ENCODE measurements around the gene TRIM72. TPM values are rescaled to one million over a fixed set of nuclear protein-coding genes. Genes with fewer than 3 reads are reported as not detected.

TRIM72 gene
- total RNA-seq, 1 experiment from 2014 or later: 0.08 TPM

DNA sequence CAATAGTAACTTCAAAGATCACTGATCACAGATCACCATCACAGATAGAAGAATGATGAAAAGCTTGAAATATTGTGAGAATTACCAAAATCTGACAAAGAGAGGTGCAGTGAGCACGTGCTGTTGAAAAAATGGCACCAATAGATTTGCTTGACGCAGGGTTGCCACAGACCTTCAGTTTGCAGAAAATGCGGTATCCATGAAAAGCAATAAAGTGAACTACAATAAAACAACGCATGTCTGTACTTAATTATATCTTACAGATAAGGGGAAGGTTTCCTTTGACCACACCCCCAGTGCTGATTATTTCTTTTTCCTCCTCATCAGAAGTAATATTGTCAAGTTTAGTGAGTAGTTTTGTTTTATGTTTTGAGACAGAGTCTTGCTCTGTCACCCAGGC lies 24.1 kb downstream of the TRIM72 start:
- ChIA-PET CTCF (no interaction called here), POLR2A (interaction anchor here (0.7 kb wide), 1 partner anchor 441 kb away, joined by 12 read pairs; no protein-coding TSS in a partner anchor)
- no TSS peak for BruUV-seq (replicated peaks)
- DNase-seq (ENCODE audit: low read depth, low spot score) (no peak), ATAC-seq (no peak)
- TF ChIP-seq SIN3A (IDR thresholded peaks at IDR 0.05; ENCODE audit: borderline replicate concordance, insufficient read depth, low read depth, low read length) (no peak), TCF7L2 (IDR thresholded peaks at IDR 0.05; ENCODE audit: low read depth, low read length) (no peak), CTCF (IDR thresholded peaks at IDR 0.05) (no peak), POLR2AphosphoS5 (IDR thresholded peaks at IDR 0.05; ENCODE audit: low read depth, low read length) (no peak)
- TF ChIP-seq, protein P1, sequence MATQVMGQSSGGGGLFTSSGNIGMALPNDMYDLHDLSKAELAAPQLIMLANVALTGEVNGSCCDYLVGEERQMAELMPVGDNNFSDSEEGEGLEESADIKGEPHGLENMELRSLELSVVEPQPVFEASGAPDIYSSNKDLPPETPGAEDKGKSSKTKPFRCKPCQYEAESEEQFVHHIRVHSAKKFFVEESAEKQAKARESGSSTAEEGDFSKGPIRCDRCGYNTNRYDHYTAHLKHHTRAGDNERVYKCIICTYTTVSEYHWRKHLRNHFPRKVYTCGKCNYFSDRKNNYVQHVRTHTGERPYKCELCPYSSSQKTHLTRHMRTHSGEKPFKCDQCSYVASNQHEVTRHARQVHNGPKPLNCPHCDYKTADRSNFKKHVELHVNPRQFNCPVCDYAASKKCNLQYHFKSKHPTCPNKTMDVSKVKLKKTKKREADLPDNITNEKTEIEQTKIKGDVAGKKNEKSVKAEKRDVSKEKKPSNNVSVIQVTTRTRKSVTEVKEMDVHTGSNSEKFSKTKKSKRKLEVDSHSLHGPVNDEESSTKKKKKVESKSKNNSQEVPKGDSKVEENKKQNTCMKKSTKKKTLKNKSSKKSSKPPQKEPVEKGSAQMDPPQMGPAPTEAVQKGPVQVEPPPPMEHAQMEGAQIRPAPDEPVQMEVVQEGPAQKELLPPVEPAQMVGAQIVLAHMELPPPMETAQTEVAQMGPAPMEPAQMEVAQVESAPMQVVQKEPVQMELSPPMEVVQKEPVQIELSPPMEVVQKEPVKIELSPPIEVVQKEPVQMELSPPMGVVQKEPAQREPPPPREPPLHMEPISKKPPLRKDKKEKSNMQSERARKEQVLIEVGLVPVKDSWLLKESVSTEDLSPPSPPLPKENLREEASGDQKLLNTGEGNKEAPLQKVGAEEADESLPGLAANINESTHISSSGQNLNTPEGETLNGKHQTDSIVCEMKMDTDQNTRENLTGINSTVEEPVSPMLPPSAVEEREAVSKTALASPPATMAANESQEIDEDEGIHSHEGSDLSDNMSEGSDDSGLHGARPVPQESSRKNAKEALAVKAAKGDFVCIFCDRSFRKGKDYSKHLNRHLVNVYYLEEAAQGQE (IDR thresholded peaks at IDR 0.05; ENCODE audit: insufficient read depth in 1 of 2, low read depth in 2 of 2, low read length in 1 of 2): no peak
- no peak overlapping the region for H3K27ac ChIP-seq (ENCODE audit: low read length)
- H3K36me3 ChIP-seq (ENCODE audit: control insufficient read depth, insufficient read depth, low read length): no peaks in the 10 kb centered on the region
- H3K27me3 ChIP-seq (ENCODE audit: control insufficient read depth, insufficient read depth, low read length): no peaks in the 10 kb centered on the region
- H3K4me1 ChIP-seq (ENCODE audit: control insufficient read depth, insufficient read depth, low read length): no peaks in the 10 kb centered on the region
- intact Hi-C loops (cut with micrococcal nuclease; ENCODE audit: unreplicated experiment): no loop called here
- H3K4me3 ChIP-seq (ENCODE audit: low read depth in 2 of 2, low read length in 2 of 2): no peak overlapping the region
- H3K9me3 ChIP-seq (ENCODE audit: control insufficient read depth, insufficient read depth, low read depth, low read length): no peaks in the 10 kb centered on the region
- in situ Hi-C loops (cut with HindIII; ENCODE audit: low pct_unique_long_range_greater_than_20kb, low sequenced_read_pairs): no loop called here

DNA sequence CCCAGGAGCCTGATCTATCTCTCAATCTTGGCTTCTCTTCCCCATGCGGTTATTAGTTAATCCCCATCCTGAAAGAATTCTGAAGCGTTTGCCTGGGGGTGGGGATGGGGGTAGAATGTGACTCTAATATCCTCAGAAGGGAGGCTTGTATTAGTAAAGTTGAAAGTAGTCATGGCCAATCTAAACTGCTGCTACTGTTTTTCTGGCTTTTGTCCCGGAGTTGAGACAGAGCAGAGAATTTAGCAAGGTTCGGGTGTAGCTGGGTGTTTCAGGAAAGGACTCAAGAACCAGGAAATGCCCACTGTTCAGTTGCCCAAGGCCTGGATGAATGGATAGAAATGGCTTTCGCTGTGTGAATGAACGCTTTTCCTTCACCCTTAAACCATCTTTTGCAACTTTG lies 28.3 kb downstream of the TRIM72 start:
- no TSS peak for BruUV-seq (replicated peaks)
- Histone ChIP-seq H3K4me1 (ENCODE audit: control insufficient read depth, insufficient read depth, low read length) (no peaks in the 10 kb centered on the region), H3K4me3 (ENCODE audit: low read depth in 2 of 2, low read length in 2 of 2) (no peak overlapping the region), H3K27ac (ENCODE audit: low read length) (no peak overlapping the region), H3K27me3 (ENCODE audit: control insufficient read depth, insufficient read depth, low read length) (no peaks in the 10 kb centered on the region; the same call in 1 of the 2 replicates), H3K36me3 (ENCODE audit: control insufficient read depth, insufficient read depth, low read length) (no peaks in the 10 kb centered on the region), H3K9me3 (ENCODE audit: control insufficient read depth, insufficient read depth, low read depth, low read length) (no peaks in the 10 kb centered on the region)
- ChIA-PET POLR2A (no interaction called here), CTCF (no interaction called here)
- ATAC-seq (no peak), DNase-seq (ENCODE audit: low read depth, low spot score) (no peak)
- intact Hi-C loops (cut with micrococcal nuclease; ENCODE audit: unreplicated experiment): no loop called here
- in situ Hi-C loops (cut with HindIII; ENCODE audit: low pct_unique_long_range_greater_than_20kb, low sequenced_read_pairs): no loop called here
- no peak for TF ChIP-seq POLR2AphosphoS5 (IDR thresholded peaks at IDR 0.05; ENCODE audit: low read depth, low read length)
- TF ChIP-seq SIN3A (IDR thresholded peaks at IDR 0.05; ENCODE audit: borderline replicate concordance, insufficient read depth, low read depth, low read length): no peak
- no peak for TF ChIP-seq CTCF (IDR thresholded peaks at IDR 0.05)
- TF ChIP-seq, protein P1 (IDR thresholded peaks at IDR 0.05; ENCODE audit: insufficient read depth in 1 of 2, low read depth in 2 of 2, low read length in 1 of 2): no peak
- TF ChIP-seq TCF7L2 (IDR thresholded peaks at IDR 0.05; ENCODE audit: low read depth, low read length): no peak
